Muscle of arm (tissue), 12 donors: ENCODE data around the gene PLCL1. TPM values are rescaled to one million over a fixed set of nuclear protein-coding genes. Genes with fewer than 3 reads are reported as not detected.

Experiments
- DNase-seq: peaks from one replicate; pipeline ENCODE4 v3.0.0-alpha.2; 2013
- polyA plus RNA-seq, 12 donors: library from polyadenylated mRNA; unstranded; fragments of 120-200 nt; gene quantifications; one replicate each; pipeline ENCODE4 v1.2.1, GENCODE V29; 2013; ENCODE audit not compliant: insufficient read length in 12 of 12

The PLCL1 gene
- polyA plus RNA-seq, 12 donors: 7.8 to 24.6 (median 17.0) TPM; not detected in 1

GRCh38 chr2:198052741-198053140, 248.3 kb downstream of the PLCL1 start:
- no peak for DNase-seq

DNA sequence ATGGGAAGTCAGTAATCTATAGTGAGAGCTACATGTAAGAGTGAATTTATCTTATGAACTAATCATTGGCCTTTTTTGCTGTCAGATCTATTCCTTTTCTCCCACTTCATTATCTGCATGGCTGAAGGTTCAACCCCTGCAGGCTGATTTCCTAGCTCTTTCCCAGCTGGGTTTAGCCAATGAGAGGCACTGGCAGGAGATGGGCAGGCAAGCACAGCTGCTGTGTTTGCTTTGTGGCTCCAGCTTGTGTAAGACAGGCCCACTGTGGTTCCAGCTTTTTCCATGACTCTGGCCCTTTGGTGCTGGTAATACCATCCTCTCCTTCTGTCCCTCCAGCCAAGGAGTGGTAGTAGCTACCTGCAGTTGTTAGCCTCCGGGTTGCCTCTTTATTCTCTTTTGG, 248.8 kb downstream of the PLCL1 start:
- DNase-seq: no peak

GRCh38 chr2:198053776-198054175, 249.4 kb downstream of the PLCL1 start:
- no peak for DNase-seq

DNA sequence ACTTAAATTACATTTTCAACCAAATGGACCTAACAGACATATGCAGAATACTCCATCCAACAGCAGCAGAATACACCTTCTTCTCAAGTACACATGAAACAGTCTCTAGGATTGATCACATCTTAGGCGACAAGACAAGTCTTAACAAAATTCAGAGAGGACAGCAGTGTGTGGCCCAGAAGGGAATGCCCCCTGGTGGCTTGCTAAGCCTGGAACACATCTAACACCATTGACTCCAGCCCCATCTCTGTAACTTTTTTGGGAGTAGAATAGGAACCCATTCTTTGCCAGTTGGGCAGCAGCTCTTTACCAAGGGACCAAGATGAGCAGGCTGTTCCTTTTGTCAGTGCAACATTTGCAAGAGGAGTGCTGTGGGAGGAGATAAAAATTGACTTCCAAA, 249.9 kb downstream of the PLCL1 start:
- no peak for DNase-seq

DNA sequence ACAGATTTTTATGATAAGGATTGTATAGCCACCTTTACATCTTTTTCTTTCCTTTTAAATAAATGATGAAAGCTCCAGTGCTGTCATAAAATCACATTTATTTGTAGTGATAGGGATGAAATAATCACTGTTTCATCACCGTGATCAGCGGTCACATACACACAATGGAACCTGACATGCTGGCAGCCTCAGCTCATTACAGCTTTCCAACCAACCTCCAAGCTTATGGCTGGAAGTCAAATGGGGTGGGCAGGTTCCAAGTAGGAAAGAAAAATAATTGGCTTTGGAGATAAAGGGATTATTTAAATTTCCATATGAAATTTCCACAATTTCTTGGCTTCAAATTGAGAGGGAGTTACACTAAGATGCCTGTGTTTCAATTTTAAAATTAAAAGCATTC, 251.3 kb downstream of the PLCL1 start:
- DNase-seq: no peak

GRCh38 chr2:198056836-198057235, 252.4 kb downstream of the PLCL1 start:
- DNase-seq: no peak

- DNase-seq: no peak
Observed at GRCh38 chr2:198059800-198060199, 255.4 kb downstream of the PLCL1 start.

- DNase-seq: no peak
Observed at GRCh38 chr2:198060277-198060676, 255.9 kb downstream of the PLCL1 start.

DNA sequence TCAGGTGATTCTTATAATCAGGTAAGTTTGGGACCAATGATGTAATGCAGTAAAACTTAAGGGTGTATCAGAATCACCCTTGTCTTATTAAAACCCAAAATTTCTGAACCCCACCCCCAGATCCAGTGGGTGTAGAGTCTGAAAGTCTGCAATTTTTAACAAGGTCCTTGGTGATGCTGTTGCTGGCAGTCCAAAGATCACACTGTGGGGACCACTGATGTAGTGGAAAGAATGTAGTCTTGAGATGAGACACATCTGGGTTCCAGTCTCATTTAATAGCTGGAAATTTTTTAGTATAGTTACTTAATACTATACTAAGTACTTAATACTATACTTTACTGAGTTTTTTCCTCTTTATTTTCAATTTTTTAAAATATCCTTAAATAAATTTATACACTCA, 258.4 kb downstream of the PLCL1 start:
- DNase-seq: no peak

GRCh38 chr2:198063242-198063641, 258.8 kb downstream of the PLCL1 start:
- DNase-seq: no peak

DNA sequence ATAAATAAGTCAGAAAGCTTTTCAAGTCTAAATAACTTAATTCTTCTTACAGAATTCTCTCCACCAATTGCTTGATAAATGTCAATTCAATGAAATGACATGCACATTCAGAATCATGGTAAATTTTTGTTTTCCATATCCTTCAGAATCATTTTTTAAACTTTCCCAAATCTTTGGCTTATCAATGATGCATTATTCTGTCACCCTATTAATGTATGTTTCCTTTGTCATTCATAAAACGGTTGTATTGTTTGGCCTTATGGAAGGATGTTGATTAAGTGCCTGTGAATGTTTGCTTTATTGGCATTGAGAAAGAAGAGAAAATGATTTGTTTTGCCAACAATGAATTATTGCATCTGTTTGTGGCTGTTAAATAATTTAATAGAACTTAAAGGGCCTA, 260.9 kb downstream of the PLCL1 start:
- no peak for DNase-seq

DNA sequence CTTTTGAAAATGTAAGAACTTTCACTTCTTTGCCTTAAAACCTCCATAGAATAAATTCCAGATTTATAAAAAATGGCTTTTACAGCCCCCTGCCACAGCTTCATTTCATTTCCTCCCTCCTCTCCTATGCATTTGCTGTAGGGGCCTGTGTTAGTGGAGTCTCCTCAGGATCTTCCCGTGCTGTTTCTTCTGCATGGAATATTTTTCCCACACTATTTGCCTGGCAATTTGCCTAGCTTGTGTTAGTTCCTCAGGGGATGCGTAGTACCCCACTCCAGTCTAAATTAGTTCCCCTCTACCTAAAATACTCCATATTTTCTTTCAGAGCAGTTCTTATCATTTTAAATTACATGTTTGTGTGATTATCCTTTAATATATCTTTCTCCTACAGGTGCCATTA, 262.2 kb downstream of the PLCL1 start:
- no peak for DNase-seq

GRCh38 chr2:198072655-198073054, 268.3 kb downstream of the PLCL1 start:
- DNase-seq: no peak

DNA sequence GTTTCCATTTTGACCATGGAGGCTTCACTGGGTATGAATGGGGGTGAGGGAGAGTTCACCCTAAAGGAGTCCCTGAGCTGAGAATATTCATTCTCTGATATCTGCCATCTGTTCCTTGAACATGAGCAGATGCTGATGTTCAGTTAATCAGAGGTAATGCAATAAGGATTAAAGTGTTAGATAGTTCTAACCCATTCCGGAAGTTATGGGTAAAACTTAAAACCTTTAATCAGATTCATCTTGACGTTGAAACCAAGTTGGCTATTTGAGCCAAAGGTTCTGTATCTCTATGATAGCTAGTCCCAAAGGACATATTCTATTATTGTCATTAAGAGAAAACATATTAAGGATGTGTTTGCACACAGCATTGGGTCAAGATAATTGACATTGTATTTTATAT, 268.9 kb downstream of the PLCL1 start:
- no peak for DNase-seq

GRCh38 chr2:198077477-198077876, 273.1 kb downstream of the PLCL1 start:
- DNase-seq: no peak

GRCh38 chr2:198080879-198081765, 276.7 kb downstream of the PLCL1 start:
- no peak for DNase-seq

GRCh38 chr2:198084156-198084555, 279.8 kb downstream of the PLCL1 start:
- DNase-seq: no peak

DNA sequence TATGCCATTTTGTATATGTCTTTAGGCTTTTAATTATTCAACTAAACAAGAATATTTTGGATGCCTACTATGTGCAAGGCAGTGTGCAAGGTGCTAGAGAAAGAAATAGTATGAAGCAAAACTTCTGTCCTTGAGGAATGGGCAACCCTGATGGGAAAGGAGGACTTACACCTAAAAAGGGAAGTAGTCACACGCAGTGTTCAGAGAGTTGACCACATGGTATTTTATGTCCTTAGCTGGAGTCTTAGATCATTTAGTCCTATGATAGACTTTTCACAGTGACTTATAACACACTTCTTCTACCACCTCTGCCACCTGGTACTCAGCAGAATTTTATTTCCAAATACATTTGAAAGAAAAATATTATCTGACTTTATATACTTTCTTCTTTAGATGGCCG, 291.6 kb downstream of the PLCL1 start:
- no peak for DNase-seq

- DNase-seq: no peak
Observed at GRCh38 chr2:198096965-198097364, 292.6 kb downstream of the PLCL1 start.

GRCh38 chr2:198097630-198098029, 293.2 kb downstream of the PLCL1 start:
- no peak for DNase-seq

DNA sequence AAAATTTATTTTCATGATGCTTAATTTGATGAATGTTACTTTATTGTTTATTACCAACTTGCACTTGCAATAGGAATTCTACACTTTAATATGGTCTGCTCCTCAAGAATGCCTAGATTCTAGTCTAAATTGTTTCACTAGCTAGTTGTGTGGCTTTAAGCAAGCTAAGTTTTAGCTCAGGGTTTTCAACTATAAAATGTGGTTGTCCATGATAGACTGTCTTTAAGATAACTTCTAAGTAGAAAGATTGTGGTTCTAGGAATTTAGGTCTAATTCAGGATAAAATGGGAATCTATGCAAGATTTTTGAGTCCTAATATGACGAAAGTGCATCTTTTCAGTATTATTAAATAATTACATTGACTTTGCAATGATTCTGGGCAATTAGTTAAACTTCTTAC, 294.0 kb downstream of the PLCL1 start:
- no peak for DNase-seq

DNA sequence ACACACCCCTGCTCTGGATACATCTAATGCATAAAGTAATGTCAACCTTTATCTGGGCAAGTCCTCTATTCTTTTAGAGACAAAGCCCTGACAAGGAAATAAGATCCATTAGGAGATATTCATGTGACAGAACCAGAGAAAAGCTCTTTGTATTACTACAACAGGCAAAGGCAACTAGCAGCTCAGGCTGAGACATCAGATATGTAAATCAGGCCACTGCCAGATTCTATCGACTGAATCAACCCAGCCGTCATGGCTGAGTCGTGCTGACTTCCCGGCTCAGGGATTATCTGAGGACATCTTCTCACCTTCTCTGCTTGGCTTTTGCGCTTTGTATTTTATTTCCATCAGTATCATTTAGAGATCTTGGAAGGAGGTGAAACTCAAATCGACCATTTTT, 294.5 kb downstream of the PLCL1 start:
- DNase-seq: no peak

DNA sequence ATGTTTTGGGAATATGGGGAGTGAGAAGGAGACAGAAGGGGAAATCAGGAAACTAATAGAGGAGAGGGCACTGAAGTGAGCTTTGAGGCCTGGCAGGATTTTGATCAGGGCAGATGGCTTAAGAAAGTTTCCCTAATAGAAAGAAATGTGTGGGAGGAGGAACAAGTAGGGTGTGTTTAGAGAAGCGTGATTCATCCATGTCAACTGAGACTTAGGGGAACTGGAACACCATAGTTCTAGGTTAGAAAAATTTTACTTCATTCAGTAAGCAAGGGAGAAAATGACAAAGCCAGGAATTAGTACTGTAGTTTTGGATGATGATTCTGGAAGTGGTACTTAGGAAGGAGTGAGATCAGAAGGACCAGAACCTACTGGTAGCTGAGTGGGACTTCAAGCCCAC, 296.0 kb downstream of the PLCL1 start:
- DNase-seq: no peak

- no peak for DNase-seq
Observed at GRCh38 chr2:198101688-198102087, 297.3 kb downstream of the PLCL1 start.
